T-helper 2 cell (primary cell): ENCODE data around the gene MNX1.

Source experiments
- DNase-seq, 5 experiments: peaks; one replicate each; pipeline versions ENCODE4 v3.0.0 to v3.0.0-alpha.2; 2012 to 2022

MNX1 gene

DNA sequence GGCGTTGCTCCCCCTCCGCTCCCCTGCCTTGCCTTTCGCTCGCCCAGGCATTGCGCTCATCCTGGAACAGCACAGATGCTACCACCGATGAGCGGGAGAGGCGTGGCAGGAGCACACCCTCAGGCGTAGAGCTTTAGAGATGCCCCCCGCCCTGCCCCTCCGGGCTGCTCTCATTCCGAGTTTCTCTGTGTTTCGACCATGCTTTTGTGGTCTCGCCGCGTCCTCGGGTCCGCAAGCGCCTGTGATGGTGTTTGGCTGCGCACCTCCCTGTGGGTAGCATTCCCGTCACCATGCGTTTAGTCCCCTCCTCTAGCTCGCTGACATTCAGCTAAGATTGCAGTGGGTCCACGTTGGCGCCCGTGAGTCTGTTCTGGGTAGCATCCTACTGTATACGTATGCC is 42.3 kb downstream of the MNX1 start:
- DNase-seq: no peak

DNA sequence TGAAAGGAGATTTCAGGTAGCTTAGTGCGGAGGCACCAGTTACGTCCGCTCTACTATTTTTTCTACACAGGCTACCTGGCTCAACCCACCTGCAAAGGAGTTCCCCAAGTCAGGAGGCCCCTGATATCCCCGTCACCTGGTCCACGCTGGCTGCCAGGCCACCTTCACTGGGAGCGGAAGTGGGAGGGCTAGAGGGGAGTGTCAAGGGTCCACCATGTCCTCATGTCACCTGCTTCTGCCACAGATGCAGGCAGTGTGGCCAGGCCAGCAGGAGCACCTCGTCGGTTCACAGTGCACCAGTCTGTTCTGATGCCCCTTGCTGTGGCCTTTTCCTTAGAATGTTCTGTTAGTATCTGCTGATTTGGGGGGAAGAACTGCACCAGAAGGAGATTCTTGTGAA is 44.1 kb downstream of the MNX1 start:
- DNase-seq: no peak

DNA sequence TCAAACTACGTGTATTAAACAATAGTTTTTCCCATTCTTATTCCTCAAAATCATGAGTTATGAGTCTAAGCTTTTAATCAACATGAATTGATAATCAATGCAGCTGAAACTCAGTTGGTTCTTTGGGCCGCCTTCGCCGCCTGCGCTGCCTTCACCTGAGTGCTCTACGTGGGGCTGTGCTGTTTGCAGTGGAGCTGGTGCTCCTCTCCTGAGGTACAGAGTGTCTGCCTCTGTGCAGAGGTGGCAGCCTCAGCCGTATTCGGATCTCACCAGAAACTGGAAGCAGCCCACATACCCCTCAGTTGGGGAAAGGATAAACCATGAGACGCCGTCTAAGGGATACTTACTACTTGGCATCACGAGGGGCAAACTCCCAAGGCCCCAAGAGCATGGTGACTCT is 45.5 kb downstream of the MNX1 start:
- DNase-seq: no peak

GRCh38 chr7:156963472-156963871 is 47.0 kb downstream of the MNX1 start:
- no peak for DNase-seq

GRCh38 chr7:156962897-156963296 is 47.6 kb downstream of the MNX1 start:
- no peak for DNase-seq

- DNase-seq: no peak
These were observed 48.3 kb downstream of the MNX1 start for GRCh38 chr7:156962145-156962544.

DNA sequence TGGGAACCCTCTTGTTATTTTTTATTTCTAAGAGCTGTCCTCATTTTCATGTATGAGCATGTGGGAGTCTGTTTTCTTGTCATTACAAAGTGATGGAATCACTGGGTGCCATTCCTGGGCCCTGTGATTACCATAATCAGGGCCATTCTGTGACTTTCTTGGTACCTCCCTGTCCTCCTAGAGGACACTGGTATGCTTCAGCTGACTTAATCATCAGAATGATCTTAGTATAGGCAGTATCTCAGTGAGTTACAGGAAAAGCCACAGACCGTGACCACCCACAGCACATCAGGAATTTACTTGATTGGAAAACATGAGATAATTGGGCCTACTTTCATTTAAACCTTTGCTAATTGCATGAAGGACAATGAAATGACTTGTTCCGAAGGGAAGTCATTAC is 53.7 kb downstream of the MNX1 start:
- no peak for DNase-seq

DNA sequence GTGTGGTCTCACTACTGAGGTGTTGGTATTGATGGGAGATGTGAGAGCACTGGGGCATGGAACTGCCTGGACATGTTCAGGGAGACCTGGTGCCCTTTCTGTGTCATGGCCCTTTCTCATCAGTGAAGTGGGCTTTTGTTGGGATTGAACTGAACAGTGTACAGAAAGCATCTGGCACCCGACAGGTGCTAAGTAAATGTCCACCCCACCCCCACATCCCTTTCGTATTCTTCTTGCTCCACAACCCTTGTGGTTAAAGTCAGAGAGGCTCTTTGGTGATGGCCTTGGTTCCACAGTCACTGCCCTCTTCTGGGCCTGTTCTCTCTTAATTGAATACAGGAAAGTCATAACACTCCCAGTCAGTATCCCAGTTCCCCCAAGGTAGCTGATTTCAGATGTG is 55.5 kb downstream of the MNX1 start:
- no peak for DNase-seq
